HG03432 (cell line): ENCODE results near the gene RAD54L.
"Not testable (repeated sequence)": the region's sequence is repeated elsewhere in the genome, so short reads cannot be mapped to it uniquely, and the experiment has no call there.

Experiments
- ATAC-seq: cut with Tn5 transposase; IDR thresholded peaks from one replicate; pipeline ENCODE4 v1.9.1; 2021; ENCODE audit warnings: mild to moderate bottlenecking, moderate library complexity; ENCODE audit not compliant: unreplicated experiment

Gene RAD54L

DNA sequence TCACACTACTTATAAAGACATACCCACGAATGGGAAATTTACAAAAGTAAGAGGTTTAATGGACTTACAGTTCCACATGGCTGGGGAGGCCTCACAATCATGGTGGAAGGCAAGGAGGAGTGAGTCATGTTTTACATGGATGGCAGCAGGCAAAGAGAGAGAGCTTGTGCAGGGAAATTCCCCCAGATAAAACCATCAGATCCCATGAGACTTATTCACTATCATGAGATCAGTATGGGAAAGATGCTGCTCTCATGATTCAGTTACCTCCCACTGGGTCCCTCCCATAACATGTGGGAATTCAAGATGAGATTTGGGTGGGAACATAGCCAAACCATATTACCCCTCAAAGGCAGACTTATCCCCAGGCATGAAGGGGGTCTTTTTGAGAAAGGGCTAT, 8.7 kb upstream of the RAD54L start:
- not testable (repeated sequence) for ATAC-seq

DNA sequence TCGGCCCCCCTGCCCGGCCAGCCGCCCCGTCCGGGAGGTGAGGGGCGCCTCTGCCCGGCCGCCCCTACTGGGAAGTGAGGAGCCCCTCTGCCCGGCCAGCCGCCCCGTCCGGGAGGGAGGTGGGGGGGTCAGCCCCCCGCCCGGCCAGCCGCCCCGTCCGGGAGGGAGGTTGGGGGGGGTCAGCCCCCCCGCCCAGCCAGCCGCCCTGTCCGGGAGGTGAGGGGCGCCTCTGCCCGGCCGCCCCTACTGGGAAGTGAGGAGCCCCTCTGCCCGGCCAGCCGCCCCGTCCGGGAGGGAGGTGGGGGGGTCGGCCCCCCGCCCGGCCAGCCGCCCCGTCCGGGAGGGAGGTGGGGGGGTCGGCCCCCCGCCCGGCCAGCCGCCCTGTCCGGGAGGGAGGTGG, 5.8 kb upstream of the RAD54L start:
- not testable (repeated sequence) for ATAC-seq

DNA sequence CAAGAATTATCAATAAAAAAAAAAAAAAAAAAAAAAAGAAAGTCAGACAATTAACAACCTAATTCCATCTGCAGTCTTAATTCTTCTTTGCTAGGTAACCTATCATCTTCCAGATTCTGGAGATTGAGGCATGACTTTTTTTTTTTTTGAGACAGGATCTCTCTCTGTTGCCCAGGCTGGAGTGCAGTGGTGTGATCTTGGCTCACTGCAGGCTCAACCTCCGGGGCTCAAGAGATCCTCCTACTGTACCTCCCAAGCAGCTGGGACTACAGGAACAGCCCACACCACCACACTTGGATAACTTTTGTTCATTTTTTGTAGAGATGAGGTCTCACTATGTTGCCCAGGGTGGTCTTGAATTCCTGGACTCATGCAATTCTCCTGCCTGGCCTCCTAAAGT, 4.6 kb upstream of the RAD54L start:
- no peak for ATAC-seq

DNA sequence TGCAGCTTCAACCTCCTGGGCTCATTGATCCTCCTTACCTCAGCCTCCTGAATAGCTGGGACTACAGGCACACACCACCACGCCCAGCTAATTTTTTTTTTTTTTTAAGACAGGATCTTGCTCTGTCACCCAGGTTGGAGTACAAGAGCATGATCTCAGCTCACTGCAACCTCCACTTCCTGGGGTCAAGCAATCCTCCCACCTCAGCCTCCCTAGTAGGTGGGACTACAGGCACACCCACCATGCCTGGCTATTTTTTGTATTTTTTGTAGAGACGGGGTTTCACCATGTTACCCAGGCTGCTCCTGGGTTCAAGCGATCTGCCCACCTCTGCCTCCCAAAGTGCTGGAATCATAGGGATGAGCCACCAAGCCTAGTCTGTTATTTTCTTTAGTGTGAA, 3.7 kb upstream of the RAD54L start:
- ATAC-seq: not testable (repeated sequence)

DNA sequence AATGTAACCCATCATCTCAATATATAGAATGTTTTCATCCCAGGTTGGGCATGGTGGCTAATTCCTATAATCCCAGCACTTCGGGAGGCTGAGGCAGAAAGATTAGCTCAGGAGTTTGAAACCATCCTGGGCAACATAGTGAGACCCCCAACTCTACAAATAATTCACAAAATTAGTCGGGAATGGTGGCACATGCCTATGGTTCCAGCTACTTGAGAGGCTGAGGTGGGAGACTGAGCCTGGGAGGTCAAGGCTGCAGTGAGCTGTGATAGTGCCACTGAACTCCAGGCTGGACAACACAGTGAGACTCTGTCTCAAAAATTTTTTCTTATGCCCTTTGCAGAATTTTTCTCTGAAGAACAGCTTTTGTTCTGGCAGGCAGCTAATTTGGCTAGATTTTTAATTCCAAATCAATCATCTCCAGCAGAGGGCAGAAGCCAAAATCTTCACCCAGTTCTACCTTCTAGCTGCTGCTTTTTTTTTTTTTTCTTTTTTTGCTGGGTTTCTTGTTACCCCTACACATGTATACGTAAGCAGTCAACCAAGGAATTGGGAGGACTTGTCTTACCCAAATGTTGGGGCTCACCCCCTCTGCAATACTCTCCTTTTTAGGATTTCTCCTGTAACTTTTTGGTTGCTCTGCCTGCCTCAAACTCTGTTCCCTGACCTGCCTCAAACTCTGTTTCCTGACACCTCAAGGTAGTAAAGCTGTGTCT, 2.7 kb upstream of the RAD54L start:
- no peak for ATAC-seq

DNA sequence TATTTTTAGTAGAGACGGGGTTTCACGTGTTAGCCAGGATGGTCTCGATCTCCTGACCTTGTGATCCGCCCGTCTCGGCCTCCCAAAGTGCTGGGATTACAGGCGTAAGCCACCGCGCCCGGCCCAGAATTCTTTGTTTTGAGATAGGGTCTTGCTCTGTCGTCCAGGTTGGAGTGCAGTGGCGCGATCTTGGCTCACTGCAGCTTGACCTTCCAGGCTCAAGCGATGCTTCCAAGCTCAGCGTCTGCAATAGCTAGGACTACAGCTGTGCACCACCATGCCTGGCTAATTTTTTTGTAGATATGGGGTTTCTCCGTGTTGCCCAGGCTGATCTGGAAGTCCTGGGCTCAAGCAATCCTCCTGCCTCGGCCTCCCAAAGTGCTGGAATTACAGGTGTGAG, 1.4 kb upstream of the RAD54L start:
- not testable (repeated sequence) for ATAC-seq

DNA sequence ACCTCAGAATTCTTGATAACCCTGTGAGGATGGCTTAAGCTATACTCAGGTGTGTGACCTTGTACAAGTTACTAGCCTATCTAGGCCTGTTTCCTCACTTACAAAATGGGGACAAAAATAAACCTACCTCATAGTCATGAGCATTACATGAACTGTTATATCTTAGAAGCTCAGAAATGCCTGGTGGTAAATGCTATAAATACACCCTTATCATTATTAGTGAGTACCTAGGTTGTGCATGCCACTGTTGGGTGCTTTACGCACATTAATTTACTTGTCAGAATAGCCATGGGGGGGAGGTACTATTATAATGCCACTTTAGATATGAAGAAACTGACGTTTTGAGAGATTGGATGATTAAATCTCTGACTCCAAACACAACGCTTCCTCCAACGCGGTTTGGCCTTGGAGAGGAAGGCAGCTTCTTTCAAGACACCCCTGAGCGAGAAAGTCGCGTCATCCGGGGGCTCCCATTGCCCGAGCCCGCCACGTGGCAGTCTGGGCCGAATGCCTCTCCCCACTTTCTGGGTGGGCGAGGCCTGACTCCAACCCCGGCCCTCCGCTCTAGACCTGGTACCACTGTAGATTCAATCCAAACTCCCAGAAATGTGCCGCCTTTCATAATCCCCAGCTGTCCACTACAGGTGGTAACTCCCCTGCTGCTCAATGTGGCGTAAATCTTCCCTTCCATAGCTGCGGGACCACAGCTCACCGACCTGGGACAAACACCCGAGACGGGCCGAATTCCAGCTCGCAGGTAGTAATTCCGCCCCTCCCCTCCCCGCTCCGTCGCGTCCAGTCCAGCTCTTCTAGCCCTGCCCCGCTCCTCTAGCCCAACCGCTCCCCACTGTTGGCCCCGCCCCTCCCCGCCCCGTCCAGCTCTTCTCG, 771 bp upstream of the RAD54L start:
- ATAC-seq: peak; percentile 61

DNA sequence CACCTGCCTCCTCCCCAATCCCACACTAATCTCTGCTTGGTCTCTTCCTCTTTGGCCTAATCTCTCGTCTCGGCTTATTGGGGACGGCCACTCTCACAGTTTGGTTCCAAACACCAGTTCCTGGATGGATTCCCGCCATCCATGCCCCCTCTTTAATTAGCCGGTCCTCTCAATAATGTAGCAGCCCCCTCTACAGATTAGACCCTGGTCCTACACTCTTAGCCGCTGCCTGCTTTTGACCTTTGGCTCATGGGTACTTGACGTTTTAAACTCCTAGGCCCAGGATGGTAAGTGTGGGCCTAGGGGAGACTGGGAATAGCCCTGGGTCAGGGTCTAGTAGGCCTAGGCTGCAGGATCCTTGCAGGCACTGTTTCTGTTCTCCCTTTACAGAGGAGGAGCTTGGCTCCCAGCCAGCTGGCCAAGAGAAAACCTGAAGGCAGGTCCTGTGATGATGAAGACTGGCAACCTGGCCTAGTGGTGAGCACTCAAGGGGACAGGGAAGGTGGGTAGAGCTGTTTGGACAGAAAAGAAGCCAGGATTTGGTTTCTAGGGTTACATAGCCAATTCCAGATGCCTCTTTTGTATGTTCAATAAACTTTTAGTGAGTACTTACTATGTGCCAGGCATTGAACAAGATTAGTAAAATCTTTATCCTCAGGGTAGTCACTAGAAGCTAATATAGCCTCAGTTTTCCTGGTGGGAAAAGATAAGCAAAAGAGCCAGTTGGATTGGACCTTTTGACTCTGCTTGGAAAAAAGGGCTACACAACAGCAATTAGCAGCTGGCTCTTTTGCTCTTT, 758 bp downstream of the RAD54L start:
- ATAC-seq: peak; percentile 5

DNA sequence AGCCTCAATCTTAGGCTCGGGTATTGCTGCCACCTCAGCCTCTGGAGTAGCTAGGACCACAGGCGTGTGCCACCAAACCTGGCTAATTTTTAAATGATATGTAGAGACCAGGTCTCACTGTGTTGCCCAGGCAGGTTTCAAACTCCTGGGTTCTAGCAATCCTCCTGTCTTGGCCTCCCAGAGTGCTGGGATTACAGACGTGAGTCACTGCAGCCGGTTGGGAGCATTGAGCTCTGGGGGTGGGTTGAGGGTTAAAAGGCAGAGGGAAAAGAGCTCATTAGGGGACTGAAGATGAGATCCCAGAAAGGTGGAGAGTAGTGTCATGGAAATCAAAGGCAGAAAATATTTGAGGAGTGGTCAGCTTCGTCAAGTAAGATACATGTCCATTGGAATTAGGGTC, 7.1 kb downstream of the RAD54L start:
- ATAC-seq: no peak

DNA sequence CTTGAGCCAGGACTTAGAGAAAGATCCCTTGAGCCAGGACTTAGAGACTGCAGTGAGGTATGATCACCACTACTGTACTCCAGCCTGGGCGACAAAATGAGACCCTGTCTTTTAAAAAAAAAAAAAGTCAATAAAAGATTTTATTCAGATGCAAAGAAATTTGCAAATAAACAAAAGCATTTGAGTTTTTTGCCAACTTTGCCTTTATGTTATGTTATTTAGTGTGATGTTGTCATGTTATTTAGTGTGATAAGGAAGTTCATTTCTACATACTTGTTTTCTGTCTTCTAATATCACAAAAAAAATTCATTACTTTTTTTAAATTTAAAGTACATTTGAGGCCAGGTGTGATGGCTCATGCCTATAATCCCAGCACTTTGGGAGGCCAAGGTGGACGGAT, 9.0 kb downstream of the RAD54L start:
- no peak for ATAC-seq

DNA sequence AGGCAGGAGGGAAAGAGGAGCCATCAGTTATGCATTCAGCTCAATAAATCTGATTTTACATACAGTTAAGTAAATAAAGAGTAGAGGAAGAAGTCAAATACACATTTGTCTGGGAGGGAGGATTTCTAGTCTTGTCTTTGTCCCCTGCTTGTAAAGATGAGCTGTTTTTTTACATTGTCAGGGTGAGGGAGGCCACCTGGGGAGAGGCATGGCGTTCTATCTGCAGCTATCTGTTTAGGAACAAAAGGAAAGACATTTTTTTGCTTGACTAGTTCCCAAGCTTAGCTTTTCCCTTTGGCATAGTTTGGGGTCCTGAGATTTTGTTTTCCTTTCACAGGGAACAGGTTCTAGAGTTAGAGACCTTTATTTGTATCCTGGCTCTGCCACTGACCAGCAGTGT, 14.9 kb downstream of the RAD54L start:
- ATAC-seq: no peak

DNA sequence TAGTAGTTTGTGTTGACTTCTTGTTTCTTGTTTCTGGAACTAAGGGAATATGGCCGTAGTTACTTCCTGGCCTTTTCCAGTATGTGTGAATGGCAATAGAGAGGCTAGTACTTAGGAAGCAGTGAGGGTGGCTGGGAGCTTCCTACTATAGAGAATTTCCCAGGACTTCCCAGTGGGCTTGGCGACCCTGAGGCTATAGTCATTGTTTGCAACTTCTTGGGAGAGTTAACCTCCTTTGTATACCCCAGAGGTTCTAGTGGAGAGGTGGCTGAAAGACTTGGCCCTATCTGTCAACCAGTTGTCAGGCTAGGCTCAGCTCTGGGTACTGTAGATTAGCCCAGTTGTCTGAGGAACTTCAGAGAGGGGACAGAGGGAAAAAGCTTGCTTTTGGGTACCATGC, 15.6 kb downstream of the RAD54L start:
- ATAC-seq: no peak

DNA sequence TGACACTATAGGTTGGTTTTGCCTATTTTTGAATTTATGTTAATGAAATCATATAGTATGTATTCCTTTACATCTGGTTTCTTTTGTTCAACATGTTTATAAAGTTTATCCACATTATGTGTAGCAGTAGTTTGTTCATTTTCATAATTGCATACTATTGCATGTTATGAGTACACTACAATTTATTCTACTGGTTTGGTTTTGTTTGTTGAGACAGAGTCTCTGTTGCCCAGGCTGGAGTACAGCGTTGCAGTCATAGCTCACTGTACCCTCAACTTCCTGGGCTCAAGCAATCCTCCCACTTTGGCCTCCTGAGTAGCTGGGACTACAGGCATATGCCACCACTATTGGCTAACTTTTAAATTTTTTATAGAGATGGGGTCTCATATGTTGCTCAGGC, 21.0 kb downstream of the RAD54L start:
- ATAC-seq: no peak

DNA sequence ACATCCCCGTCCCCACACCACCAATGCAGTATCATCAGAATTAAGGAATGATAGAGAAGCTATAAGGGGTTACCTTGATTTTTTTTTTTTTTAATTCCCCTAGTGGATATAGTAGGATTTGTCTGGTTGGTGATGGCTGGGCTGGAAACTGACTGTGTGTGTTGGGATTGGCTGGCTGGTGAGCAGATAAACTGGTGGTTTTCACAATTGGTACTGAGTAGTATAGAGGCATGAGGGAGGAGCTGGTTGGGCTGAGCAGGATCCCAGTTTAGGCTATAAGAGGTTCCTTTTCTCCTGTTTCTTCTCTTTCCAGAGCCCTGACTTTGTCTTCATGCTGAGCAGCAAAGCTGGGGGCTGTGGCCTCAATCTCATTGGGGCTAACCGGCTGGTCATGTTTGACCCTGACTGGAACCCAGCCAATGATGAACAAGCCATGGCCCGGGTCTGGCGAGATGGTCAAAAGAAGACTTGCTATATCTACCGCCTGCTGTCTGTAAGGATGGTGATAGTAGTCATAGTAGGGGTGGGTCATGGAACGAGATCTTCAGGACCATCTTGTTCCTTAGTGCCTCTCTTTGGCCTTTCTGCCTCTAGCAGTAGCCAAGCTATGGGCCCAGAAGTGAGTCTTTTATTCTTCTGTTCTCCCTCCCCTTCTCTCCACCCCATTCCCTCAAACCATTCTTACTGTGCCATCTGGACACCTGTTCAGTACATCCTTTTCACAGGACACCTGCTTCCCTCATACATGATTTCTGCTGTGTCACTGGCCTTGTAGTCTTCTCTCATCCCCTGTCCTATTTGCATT, 26.9 kb downstream of the RAD54L start:
- ATAC-seq: no peak

DNA sequence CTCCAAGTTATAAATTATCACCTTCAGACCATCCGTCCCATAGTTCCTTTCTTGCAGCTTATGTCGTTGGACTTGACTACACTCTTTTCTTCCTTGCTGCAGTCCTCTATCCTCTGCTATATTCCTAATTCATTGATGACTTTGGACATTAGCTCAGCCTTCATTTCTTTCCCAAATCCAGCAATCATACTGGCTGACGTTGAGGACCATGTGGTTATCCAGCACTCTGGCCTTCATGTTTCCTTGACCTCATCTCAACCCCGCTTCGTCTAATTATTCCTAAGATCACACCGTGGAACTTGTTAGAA, 27.4 kb downstream of the RAD54L start:
- no peak for ATAC-seq

DNA sequence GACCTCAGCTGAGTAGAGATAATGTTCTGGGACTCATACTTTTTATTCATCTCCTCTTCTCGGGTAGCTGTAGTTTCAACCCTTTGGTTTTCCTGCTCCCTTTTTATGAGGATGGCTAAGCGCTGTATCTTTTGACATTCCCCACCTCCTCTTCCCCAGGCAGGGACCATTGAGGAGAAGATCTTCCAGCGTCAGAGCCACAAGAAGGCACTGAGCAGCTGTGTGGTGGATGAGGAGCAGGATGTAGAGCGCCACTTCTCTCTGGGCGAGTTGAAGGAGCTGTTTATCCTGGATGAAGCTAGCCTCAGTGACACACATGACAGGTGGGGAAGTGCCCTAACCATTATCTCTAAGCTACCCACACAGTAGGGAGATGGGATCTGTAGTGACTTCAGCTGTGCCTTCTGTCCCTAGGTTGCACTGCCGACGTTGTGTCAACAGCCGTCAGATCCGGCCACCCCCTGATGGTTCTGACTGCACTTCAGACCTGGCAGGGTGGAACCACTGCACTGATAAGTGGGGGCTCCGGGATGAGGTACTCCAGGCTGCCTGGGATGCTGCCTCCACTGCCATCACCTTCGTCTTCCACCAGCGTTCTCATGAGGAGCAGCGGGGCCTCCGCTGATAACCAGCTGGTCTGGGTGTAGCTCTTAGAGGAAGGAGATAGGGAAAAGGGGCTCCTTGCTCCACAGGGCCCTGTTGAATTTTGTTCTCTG, 30.3 kb downstream of the RAD54L start:
- no peak for ATAC-seq

DNA sequence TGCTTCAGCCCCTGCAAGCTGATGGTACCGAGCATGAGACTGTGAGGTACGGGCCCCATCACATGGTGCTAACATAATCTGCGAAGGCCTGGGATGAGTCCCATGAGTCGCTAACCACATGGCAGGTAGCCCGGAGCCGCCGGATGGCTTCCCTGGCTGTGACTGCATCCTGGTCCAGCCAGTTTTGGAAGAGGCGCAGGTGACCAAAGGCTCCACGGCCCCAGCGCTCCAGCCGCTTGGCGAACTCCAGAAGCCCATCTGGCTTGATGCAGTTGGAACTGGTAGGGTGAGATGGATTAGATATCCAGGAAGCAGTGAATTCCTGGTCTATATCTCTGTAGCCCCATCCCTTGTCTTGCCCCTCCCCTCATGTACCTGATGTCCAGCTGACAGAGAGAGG, 31.2 kb downstream of the RAD54L start:
- no peak for ATAC-seq

DNA sequence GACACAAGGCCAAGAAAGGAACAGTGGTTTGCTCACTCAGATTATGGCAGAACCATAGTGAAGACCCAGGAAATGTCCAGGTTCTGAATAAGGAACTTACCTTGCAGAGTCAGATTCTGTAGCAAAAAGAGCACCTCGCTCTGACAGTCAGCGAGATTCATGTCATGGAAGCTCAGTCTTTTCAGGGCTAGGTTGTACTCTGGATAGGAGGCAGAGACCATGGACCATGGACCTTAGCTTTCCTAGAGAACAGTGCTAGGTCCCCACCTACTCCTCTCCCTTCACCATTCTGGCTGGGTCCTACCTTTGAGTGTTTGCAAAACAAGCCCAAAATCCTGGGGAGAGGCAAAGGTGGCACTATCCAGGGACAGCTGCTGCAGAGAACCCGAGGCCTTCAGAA, 32.5 kb downstream of the RAD54L start:
- ATAC-seq: no peak

DNA sequence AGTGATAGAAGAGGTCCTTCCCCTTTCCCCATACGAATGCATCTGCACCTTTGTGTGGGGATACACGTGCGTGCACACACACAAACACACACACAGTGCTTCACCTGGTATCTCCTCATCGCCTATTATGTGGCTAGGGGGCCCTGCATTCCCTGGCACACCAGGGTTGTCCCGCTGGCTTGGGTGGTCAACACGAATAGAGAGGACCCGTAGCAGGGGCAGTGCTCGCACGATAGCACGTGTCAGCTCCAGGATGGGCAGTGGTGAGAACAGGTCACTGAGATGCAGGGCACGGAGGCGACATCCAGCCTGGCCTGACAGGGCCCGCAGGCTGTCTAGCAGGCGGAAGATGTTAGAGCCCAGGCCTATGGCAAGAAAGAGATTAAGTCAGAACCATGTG, 33.5 kb downstream of the RAD54L start:
- ATAC-seq: no peak

DNA sequence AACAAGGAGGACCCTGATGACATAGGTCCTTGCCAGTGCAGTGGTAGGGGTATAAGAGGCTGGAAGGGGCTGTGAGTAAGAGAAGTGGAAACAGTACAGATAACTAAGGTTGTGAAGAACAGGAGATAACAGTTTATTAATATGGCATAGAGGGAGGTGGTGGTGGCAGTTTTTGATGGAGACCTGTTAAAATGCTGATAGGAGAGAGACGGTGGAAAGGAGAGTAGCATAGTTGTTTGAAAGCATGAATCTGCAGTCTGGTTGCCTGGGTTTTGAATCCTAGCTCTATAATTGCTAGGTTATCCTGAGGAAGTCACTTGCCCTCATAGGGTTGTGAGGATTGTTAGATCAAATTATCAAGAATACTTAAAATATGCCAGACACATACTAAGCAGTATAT, 36.5 kb downstream of the RAD54L start:
- ATAC-seq: no peak
